GM23338 (cell line): ENCODE measurements around the gene NOXA1. TPM values are rescaled to one million over a fixed set of nuclear protein-coding genes. Genes with fewer than 3 reads are reported as not detected.

Experiments used
- CREB1 ChIP-seq: fragments of 250-450 bp; sonication (Bioruptor Pico); IDR thresholded peaks from 2 replicates; pipeline ENCODE4 v1.5.0; 2020; ENCODE audit warnings: low read depth, mild to moderate bottlenecking, moderate library complexity
- ETS1 ChIP-seq: IDR thresholded peaks from 2 replicates; pipeline ENCODE4 v1.6.1; 2016; ENCODE audit warnings: antibody characterized with exemption
- EZH2 ChIP-seq: fragments of 200-600 bp; sonication (generic); IDR thresholded peaks from one replicate; pipeline ENCODE4 v1.8.0; 2017; ENCODE audit warnings: antibody characterized with exemption, mild to moderate bottlenecking, low read depth; ENCODE audit not compliant: unreplicated experiment
- JUNB ChIP-seq: IDR thresholded peaks from one replicate; pipeline ENCODE4 v1.6.1; 2016; ENCODE audit warnings: antibody characterized with exemption; ENCODE audit not compliant: unreplicated experiment
- NANOG ChIP-seq: IDR thresholded peaks from 2 replicates; pipeline ENCODE4 v1.6.1; 2016; ENCODE audit warnings: antibody characterized with exemption, borderline replicate concordance
- POLR2AphosphoS5 ChIP-seq: IDR thresholded peaks from 2 replicates; pipeline ENCODE4 v1.6.1; 2016; ENCODE audit warnings: antibody characterized with exemption, low read depth
- STAT1 ChIP-seq: IDR thresholded peaks from one replicate; pipeline ENCODE4 v1.6.1; 2016; ENCODE audit warnings: antibody characterized with exemption; ENCODE audit not compliant: unreplicated experiment
- ZNF114 ChIP-seq: fragments of 250-450 bp; sonication (Bioruptor Pico); IDR thresholded peaks from 2 replicates; pipeline ENCODE4 v1.5.0; 2020; ENCODE audit warnings: mild to moderate bottlenecking, moderate library complexity
- polyA plus RNA-seq: library from polyadenylated mRNA; unstranded; fragments of >200 nt; fragmentation: Nextera tagmentation; extraction: Ambion mirVana; gene quantifications from 2 replicates; pipeline ENCODE4 v1.2.1, GENCODE V29; 2016
- total RNA-seq: library from RNA; depleted of rRNA; stranded (reverse); fragments of >200 nt; shearing (Covaris generic); gene quantifications from 2 replicates; pipeline ENCODE4 v1.2.3, GENCODE V29; 2014
- TF ChIP-seq, protein P1 (sequence below): fragments of 250-450 bp; sonication (Bioruptor Pico); IDR thresholded peaks from 2 replicates; pipeline ENCODE4 v1.5.0; 2020; ENCODE audit warnings: mild to moderate bottlenecking, moderate library complexity

The NOXA1 gene
- total and polyA plus RNA-seq, 2 experiments from 2014 or later, result 0.59 to 0.68 TPM

- TF ChIP-seq, protein P1, sequence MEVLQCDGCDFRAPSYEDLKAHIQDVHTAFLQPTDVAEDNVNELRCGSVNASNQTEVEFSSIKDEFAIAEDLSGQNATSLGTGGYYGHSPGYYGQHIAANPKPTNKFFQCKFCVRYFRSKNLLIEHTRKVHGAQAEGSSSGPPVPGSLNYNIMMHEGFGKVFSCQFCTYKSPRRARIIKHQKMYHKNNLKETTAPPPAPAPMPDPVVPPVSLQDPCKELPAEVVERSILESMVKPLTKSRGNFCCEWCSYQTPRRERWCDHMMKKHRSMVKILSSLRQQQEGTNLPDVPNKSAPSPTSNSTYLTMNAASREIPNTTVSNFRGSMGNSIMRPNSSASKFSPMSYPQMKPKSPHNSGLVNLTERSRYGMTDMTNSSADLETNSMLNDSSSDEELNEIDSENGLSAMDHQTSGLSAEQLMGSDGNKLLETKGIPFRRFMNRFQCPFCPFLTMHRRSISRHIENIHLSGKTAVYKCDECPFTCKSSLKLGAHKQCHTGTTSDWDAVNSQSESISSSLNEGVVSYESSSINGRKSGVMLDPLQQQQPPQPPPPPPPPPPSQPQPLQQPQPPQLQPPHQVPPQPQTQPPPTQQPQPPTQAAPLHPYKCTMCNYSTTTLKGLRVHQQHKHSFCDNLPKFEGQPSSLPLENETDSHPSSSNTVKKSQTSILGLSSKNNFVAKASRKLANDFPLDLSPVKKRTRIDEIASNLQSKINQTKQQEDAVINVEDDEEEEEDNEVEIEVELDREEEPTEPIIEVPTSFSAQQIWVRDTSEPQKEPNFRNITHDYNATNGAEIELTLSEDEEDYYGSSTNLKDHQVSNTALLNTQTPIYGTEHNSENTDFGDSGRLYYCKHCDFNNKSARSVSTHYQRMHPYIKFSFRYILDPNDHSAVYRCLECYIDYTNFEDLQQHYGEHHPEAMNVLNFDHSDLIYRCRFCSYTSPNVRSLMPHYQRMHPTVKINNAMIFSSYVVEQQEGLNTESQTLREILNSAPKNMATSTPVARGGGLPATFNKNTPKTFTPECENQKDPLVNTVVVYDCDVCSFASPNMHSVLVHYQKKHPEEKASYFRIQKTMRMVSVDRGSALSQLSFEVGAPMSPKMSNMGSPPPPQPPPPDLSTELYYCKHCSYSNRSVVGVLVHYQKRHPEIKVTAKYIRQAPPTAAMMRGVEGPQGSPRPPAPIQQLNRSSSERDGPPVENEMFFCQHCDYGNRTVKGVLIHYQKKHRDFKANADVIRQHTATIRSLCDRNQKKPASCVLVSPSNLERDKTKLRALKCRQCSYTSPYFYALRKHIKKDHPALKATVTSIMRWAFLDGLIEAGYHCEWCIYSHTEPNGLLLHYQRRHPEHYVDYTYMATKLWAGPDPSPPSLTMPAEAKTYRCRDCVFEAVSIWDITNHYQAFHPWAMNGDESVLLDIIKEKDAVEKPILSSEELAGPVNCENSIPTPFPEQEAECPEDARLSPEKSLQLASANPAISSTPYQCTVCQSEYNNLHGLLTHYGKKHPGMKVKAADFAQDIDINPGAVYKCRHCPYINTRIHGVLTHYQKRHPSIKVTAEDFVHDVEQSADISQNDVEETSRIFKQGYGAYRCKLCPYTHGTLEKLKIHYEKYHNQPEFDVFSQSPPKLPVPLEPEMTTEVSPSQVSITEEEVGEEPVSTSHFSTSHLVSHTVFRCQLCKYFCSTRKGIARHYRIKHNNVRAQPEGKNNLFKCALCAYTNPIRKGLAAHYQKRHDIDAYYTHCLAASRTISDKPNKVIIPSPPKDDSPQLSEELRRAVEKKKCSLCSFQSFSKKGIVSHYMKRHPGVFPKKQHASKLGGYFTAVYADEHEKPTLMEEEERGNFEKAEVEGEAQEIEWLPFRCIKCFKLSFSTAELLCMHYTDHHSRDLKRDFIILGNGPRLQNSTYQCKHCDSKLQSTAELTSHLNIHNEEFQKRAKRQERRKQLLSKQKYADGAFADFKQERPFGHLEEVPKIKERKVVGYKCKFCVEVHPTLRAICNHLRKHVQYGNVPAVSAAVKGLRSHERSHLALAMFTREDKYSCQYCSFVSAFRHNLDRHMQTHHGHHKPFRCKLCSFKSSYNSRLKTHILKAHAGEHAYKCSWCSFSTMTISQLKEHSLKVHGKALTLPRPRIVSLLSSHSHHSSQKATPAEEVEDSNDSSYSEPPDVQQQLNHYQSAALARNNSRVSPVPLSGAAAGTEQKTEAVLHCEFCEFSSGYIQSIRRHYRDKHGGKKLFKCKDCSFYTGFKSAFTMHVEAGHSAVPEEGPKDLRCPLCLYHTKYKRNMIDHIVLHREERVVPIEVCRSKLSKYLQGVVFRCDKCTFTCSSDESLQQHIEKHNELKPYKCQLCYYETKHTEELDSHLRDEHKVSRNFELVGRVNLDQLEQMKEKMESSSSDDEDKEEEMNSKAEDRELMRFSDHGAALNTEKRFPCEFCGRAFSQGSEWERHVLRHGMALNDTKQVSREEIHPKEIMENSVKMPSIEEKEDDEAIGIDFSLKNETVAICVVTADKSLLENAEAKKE (CRISPR knock-in tag), result no peak
- TF ChIP-seq EZH2 (no peak), ZNF114 (CRISPR knock-in tag) (no peak), NANOG (no peak), JUNB (no peak), ETS1 (no peak), CREB1 (CRISPR knock-in tag) (no peak), POLR2AphosphoS5 (no peak), STAT1 (no peak)
These were observed 17.0 kb upstream of the NOXA1 start (continued) for GRCh38 chr9:137406085-137406760.
